NCI-H226 (cell line): ENCODE data around the gene PRMT3.
A peak's percentile ranks its signal among the peaks of the same experiment; 100 is the strongest.
"Not testable (repeated sequence)": the region's sequence is repeated elsewhere in the genome, so short reads cannot be mapped to it uniquely, and the experiment has no call there.

Experiments
- DNase-seq: peaks from one replicate; pipeline ENCODE4 v3.0.0-alpha.2; 2015

The PRMT3 gene

DNA sequence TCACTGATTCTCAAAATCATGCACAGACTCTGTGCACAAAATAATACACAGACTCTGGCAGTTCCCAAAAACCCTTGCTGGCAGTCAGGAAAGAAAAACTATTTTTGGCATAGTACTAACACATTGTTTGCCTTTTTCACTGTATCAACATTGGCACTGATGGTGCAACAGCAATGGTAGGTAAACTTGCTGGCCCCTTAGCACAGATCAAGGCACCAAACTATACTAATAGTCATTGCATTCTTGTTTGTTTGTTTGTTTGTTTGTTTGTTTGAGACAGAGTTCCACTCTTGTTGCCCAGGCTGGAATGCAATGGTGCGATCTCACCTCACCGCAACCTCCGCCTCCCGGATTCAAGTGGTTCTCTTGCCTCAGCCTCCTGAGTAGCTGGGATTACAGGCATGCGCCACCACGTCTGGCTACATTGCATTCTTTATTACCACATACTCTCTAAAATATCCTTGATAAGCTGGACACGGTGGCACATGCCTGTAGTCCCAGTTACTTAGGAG lies 130.9 kb downstream of the PRMT3 start:
- DNase-seq = no peak

DNA sequence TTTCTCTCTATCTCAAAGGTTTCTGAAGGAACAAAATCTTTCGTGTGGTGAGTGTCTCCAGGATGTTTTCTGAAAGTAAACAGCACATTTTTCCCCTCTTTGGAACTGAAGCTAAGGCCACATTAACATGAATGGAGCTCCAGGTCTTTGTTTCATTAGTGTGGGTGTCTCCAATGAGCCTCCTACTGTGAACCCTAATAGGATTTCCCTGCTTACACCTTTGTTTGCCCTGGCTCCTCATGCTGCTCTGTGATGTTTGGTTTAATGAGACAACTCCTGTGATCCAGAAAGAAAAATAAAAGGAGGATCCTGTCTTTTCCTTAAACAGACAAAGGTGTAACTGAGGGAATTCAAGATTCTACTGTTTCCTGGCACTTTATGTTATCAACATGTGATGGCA lies 135.0 kb downstream of the PRMT3 start:
- no peak for DNase-seq

GRCh38 chr11:20529757-20530156 lies 142.2 kb downstream of the PRMT3 start:
- peak; percentile 33 for DNase-seq

DNA sequence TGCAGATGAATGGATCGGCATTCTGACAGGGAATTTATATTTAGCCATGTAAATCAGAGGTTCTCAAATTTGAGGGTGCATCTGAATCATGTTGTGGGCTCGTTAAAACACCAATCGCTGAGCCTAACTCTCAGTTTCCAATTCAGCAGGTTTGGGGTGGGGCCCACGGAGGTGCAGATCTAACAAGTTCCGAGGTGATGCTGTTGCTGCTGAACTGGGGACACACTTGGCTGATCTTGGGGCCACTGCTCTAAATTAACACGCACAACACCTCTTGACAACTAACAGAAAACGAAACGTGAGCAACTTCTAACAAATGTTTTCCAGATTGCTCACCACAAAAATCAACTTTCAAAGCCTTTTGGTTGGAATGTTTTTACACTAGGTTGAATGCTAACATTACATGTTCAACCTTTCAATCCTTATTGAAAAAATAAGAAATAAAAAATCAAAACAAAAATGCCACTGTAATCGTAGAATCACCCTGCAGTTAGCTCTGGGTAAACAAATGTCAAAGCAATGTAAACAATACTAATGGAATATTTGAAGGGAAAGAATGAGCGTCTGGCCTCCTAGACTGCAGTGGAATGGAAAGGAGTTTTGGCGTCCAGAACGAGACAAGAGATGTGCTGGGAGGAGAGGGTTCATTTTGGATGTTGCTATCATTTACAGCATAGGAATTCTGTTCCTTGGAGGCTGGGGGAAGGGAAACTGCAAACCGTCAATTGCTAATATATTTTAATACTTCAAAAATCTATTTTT lies 143.6 kb downstream of the PRMT3 start:
- DNase-seq = no peak

DNA sequence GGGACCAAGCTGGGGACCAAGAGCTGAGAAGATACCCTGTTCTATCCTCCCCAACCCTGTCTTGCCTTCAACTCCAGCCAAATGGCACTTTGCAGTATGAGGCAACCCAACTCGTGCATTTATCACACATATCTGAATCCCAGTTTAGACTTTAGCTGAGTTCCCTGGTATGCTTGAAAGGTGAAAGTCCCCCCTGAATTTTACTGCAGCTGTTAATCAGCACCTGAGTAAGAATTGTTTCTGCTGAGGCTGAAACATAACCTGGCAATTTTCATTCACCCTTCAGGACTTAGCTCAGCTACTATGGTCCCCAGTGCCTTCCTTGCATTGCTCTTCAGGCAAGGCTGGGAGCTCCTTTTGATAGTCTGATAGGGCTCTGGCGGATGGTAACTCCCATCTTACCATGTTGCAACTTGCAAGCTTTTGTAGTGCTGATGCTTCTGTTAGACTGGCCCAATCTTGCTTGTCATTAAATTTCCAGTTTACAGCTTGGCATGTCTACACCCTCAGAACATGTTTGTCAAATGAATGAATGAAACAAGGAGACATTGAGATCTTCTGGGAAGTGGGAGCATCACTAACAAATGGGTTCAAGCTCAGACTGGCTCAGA lies 147.9 kb downstream of the PRMT3 start:
- no peak for DNase-seq

DNA sequence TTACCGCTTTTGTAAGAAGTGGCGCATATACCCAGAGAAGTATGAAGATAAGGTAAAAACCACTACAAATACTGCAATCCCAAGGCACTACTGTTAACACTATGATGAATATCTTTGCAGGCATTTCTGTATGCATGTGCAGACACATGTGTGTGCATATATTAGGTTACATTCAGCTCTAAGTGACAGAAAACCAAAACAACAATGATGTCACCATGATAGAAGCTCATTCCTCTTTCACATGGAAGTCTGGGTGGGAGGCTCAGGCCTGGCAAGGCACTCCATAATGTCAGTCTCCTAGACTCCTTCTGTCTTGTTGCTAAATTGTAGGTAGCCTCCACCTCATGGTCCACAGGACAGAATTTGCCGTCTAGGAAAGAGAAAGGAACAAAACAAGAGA lies 148.8 kb downstream of the PRMT3 start:
- no peak for DNase-seq

DNA sequence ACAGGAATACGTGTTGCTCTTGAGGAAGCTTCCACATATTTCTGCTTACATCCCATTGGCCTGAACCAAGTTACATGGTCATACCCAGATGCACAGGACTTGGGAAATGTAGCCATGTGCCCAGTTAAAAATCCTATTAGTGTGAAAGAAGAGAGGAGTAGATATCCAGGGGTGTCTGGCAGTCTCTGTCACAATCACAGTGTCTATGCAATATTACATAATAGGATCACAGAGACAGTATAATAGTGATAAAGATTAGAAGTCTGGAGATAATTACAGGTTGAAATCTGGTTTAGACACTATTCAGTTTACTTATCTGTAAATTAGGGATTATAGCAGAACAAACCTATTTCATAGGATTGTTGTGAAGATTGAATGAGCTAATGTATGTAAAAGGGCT lies 149.3 kb downstream of the PRMT3 start:
- no peak for DNase-seq

DNA sequence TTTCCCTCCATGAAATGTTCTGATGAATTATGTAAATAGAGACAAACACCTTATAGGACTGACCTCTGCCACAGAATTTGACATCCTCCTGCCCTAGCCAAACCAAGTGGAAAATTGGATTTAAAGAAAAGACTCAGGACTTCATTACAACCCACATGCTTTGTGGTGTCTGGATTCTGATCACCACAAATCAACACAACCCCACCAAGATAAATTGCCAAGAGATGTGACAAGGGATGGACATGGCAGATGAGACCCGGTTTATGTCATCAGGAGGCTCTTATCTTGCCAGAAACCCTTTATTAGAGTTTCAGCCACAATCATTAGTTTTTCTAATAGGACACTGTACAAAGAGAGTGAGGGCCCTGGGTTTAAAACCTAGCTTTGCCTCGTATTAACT lies 154.0 kb downstream of the PRMT3 start:
- no peak for DNase-seq

- no peak for DNase-seq
Observed at GRCh38 chr11:20544603-20545237, 157.2 kb downstream of the PRMT3 start.

DNA sequence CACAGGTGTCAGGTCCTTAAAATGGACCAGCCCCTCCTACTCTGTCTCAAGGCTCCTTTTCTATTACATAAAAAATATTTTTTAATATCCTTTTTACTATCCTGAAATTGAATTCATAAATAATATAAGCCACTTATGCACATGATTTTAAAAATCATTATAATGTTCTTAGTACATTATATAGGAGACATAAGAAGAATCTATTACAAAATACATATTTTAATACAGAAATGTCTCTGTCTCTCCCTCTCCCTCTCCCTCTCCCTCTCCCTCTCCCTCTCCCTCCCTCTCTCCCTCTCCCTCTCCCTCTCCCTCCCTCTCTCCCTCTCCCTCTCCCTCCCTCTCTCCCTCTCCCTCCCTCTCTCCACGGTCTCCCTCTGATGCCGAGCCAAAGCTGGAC lies 159.9 kb downstream of the PRMT3 start:
- DNase-seq = no peak

GRCh38 chr11:20551096-20551495 lies 163.6 kb downstream of the PRMT3 start:
- no peak for DNase-seq

- DNase-seq = no peak
Observed at GRCh38 chr11:20555783-20556182, 168.3 kb downstream of the PRMT3 start.

GRCh38 chr11:20556396-20556795 lies 168.9 kb downstream of the PRMT3 start:
- not testable (repeated sequence) for DNase-seq

DNA sequence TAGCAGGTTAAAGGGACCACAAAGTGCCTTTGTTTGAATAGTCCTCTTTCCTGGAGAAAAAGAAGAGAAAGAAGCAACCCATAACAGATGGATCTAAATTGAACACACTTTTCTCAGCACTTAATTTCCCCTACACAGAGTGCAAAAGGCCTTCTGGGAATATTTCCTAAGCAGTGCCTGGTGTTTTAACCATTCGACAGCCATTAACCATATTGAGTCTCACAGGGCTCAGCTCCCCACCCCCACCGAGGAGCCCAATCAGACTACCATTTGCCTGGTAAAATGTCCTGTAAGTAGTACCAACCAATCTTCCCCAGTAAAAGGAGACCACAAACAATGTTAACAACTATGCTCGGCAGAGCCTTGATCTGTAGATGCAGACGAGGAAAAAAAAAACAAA lies 171.2 kb downstream of the PRMT3 start:
- DNase-seq = no peak
